GM18499 (cell line): ENCODE data around the gene VDR.

Experiments
- ATAC-seq: cut with Tn5 transposase; IDR thresholded peaks from one replicate; pipeline ENCODE4 v1.9.1; 2021; ENCODE audit warnings: moderate number of reproducible peaks; ENCODE audit not compliant: insufficient read depth, unreplicated experiment

VDR gene

DNA sequence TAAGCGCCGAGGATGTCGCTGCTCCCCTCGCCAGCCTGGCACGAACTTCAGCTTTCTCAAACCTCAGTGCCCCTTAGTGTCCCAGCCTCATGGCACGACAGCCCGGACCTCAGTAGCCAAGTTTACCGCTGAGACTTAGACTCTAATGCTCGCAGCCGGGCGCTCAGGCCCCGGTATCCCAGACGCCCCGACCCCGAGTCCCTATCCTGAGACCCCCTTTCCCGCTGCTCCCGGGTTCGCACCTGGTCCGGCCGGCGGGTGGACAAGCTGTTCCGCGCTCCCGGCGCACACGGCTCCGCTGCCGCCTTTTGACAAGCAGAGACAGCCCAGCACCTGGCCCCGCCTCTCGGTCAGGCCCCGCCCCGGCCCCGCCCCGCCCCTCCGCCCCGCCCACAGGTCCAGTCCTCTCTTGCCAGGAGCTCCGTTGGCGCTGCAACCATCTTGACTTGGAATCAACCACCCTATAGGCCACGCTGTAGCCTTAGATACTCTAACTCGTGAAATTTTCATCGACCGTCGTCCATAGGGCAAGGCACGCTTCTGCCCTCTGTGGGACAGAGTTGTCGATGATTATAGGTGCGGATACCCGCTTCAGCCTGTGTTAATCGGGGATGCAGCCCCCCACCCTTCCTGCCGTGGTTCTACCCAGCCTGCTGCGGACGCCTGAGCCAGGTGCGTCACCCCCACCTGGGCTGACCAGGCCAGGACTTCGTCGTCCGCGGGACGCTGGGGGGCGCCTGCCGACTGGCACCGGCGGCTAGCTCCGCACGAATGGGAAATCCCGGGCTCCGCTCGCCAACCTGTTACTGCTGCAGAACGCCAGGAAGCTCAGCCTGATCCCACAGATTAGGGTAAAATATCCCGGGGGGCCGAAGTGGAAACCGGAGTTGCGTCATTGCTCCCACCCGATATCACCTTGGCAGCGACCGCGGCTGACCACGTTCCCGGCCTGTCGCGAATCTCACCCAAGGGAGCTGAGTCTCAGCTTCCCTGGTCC lies at the start of gene VDR:
Gene VDR (minus strand): TSS at position 282 of the 997 bp plus-strand sequence. CDS start 25,881 bp downstream, outside the sequence.
- ATAC-seq: no peak

DNA sequence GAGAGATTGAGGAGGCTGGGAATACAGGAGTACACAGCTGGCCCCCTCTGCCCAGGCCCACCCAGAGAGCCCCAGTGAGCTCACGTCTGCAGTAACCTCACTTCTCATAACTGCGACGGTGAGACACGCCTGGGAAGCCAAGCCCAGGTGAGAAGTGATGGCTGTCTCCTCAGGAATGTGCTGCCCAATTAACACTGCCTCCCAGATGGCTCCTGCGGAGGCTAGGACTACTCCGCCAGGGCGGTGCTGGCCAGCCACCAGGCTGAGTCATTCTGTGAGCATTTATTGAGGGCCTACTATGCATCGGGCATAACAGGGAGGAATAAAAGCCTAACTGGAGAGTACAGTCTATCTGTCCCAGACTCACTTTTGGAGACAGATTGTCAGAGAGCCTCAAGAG lies 49.3 kb upstream of the VDR start:
- no peak for ATAC-seq

DNA sequence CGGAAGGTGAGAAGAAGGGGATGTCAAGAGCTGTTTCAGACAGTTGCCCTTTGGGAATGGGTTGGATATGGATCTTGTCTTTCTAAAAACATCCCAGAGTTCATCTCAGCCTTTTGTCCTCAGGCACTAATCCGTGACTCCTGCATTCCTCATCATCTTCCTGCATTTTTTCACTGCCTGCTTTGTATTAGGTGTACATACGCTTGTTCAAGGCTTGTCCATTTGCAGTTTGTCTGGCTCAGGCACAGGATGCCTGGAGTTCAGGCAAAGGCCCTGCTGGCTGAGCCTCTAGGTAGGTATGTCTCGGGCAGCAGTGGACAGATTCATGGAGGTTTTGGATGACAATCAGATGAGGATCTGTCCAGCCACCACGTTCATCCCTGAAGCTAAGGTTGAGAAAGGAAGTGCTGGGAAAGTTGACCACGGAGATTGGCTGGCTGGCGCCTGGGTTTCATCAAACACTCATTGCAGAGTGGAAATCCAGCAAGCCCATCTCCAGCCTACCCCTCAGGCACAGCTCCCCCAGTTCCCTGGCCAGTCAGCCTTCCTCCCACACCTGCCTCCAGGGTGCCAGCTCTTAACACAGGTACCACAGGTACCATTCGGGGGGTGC lies 46.2 kb upstream of the VDR start:
- ATAC-seq: no peak

DNA sequence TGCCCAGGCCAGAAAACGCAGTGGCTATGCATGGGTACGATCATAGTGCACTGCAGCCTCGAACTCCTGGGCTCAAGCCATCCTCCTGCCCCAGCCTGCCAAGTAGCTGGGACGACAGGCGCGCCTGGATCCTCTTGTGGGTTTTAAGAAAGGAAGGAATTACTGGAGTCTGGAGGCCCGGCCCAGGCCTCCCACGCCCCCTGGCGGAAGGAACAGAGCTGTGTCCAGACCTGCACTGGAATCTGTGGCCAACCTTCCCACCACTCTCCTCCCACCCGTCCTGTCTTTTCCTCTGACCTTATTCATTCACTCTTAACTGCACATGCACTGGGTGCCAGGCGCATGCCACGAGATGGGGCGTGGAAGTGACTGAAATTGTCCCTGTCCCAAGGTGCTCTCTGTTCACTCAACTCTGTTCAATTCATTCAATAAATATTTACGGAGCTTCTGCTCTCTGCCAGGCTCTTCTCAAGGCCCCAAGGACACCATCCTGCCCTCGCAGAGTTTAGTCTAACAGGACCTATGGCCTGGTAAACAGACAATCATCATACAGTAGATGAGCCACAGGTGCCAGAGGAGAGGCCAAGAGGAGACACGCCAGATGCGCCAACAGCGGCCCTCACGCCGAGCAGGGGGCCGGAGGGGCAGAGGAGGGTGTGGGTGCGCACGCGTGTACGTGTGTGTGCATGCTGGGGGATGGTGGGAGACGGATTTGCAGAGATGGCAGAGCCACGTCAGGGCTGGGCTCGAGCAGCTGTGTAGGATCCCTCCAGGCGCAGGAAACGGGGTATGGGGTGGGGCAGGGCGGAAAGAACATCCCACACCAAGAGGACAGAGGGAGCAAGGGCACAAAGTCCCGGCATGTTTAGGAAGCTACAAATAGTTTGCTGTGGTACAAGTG lies 44.9 kb upstream of the VDR start:
- no peak for ATAC-seq

DNA sequence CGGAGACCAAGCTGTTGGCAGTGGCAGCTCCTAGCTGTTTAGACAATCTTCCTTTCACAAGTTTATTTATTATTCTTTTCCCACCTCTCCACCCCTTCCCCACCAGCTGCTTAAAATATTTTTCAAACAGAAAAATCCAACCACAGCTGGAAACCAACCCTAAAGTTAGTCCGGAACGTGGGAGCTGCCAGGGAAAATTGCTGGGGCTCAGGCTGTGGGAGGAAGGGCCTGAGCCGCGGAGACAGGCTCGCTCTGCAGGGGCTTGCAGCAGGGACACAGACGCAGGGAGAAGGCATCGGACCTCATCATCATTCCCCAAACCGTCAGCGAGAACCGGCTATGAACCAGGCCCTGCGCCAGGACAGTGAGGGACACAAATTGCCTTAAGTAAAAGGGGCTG lies 42.5 kb upstream of the VDR start:
- no peak for ATAC-seq

DNA sequence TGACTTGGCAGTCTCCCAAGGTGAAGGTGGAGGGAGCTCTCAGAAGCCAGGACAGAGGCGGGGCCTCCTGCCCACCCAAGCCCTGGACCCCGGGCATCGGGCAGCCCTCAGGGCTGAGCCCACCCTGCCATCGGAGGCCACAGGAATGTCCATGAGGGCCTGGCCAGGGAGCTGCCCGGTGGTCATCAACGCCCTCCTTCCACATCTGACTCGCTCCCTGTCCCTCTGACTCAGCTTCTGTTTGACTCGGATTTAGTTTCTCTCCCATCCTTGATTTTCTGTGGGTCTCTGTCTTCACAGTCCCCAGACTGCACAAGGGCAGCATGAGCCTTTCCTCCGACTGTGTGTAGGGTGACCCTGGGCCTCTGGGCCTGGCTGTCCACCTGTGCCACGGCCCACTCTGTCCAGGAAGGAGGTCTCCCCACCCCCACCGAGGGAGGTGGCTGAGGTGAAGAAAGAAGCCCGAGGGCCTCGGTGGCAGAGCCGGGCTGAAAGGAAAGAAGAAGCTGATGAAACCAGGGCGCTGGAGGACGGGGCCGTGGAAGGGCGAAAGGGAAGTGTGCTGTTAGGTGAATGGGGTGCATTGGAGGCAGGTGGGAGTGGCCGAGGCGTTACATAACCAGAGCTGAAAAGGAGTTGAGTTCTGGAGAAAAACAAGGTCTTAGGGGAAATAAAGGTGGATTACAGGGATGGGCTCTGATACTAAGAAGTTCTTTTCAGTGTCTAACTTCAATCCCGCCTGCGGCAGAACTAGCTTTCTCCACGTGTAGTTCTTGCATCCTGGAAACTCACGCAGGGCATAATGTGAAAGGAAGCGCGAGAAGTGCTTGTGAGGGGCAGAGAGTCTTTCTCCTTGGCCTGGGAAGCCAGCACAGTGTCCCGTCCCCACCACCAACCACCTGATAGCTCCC lies 41.9 kb upstream of the VDR start:
- no peak for ATAC-seq

DNA sequence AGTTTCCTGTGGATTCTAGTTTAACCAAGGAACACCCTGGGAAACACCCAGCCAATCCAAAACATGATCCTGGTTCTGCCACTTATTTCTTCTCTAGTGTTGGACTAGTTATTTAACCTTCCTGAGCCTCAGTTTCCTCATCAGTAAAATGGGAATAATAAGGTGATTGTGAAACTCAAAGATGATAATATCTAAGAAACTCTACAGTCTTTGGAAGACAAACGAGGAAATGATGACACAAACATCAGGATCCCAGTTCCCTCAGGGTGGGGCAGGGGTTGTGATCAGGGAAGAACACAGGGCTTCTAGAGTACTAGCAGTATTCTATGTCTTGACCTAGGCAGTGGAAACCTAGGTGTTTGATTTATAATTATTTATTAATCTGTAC lies 40.5 kb upstream of the VDR start:
- ATAC-seq: no peak

DNA sequence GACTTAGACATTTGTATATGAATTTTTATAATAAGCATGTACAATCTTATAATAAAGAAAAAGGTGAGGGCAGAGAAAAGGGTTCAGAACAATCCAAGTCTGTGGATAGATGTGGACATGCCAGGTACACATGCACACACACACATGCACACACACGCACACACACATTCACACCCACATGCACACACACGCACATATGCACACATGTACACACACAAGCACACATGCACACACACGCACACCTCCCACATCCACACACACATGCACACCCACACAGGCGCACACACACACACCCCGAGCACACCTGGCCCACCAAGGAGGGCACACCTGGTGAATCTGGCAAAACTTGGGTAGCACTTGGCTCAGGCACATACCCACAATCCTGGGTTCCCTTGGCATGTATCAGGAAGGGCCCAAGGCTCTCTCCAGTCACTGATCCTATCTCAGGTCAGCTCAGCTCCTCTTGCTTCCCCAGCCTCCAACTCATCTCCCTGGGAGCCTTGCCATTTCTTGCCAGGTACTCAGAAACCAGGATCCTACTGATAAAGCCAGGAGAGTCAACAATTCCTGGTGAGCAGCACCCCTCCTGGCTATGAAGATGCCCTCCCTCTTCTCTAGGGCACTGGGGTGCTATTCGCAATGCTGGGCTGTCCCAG lies 40.0 kb upstream of the VDR start:
- ATAC-seq: no peak

DNA sequence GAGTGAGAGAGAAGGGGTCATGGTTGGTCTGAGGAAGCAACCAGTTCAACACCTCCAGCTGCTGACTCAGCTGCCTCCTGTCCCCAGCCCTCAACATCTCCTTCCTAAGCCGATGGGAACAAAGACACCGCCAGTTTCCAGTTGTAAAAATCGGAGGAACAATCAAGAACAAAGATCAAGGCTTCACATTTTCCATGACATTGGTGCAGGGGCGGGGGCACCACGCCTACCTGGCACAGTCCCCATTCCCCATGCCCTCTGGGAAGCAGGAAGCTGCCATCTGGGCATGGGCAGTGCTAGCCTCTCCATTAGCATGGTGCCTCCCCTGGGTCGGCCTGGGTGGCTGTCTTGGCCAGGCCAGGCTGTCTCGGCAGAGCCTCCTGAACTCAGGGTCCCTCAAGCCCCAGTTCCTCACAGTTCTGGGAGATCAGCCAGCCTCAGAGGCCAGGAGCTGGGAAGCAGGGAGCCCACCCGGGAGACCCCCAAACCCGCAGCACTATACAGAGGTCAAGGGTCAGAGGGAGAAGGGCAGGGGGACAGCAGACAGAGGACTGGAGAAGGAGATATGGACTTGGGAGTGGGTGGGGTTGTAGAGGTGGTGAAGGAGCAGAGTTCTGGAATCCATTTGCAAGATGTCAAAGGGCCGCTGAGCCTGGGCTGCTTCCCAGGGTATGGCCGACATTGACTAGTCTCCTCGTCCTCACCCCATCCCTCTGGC lies 39.0 kb upstream of the VDR start:
- ATAC-seq: no peak

DNA sequence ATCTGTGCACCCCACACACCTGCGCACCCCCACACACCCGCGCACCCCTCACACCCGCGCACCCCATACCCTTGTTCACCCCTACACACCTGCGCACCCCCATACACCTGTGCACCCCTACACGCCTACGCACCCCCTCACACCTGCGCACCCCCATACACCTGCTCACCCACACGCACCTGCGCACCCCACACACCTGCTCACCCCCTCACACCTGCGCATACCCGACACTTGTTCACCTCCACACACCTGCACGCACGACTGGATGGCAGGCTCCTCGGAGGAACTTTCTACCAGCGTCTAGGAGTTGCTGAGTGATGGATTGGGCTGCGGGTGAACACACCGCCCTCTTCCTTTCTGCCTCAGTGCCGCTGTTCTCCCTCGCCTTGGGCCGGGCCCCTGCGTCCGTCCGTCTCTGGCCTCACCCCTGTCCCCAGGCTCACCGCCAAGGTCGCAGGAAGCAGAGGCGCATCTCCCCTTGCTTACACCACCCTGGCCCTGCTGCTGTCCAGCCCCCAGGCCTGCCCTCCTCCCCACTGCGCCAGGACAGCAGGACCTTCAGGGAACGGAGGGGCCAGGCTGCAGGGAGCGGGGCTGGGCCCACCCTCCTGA lies 37.9 kb upstream of the VDR start:
- no peak for ATAC-seq

DNA sequence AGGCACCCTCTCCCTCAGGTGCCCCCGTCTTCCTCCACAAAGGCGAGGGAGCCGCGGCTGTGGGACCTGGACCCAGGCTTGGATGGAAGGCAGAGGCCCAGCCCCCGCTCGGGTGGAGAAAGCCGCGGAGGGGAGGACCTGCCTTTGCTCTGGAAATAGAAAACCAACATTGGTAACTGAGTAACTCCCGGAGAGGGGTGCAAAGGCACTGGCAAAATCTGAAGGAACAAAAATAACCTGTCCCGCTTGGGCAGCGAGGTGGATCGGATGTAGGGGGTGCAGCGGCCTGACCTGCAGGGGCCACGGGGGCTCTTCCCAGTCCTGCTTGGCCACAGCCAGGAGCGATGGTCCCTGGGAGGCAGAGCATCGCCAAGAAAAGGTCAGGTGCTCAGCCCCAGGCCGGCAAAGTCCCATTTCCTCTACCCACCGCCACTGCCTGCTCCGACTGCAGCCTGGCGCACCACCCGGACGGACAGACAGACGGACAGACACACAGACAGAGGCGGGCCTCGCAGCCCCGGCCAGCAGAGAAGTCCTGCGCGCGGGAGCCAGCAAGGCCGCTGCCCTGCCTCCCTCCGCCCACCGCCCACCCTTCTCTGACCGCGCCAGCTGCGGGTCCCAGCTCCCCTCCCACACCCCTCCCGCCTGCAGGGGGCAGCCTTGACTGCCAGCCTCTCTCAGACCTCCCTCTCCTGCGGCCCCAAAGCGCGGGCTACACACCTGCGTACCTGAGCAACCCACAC lies 37.2 kb upstream of the VDR start:
- ATAC-seq: no peak

DNA sequence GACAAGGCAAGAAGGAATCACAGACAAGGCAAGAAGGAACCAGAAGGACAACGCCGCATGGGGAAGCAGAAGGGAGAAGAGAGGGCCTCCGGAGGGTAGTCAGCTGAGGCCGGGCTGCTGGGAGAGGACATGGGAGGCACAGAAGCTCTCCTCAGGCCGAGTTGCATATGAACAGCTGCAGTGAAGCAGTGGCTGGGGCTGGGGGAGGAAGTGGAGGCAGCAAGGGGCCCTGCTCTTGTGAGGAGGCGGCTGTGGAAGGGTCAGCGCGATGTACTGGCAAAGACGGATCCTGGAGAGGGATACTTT lies 36.6 kb upstream of the VDR start:
- no peak for ATAC-seq

DNA sequence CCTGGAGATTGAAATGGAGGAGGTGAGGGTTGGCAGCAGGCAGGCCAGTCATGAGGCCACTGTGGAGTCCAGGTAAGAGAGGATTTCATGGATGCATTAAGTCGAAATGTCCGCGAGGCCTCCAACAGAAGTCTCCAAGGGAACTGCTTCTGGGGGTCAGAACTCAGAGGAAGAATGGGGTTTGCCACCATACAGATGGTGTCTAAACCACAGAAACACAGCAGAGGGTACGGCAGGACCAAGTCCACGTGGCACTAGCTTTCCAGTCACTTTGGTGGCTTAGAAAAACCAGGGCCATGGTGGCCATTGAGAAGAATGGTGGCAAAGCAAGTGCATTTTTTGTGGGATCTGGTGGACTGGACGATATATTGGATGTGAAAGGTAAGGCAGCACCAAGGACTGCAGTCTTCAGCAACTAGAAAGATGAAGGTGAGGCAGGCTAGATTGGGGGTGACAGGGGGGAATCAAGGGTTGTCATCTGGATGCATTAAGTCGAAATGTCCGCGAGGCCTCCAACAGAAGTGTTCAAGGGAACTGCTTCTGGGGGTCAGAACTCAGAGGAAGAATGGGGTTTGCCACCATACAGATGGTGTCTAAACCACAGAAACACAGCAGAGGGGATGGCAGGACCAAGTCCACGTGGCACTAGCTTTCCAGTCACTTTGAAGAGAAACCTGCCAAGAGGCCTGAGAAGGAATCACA lies 36.1 kb upstream of the VDR start:
- no peak for ATAC-seq

DNA sequence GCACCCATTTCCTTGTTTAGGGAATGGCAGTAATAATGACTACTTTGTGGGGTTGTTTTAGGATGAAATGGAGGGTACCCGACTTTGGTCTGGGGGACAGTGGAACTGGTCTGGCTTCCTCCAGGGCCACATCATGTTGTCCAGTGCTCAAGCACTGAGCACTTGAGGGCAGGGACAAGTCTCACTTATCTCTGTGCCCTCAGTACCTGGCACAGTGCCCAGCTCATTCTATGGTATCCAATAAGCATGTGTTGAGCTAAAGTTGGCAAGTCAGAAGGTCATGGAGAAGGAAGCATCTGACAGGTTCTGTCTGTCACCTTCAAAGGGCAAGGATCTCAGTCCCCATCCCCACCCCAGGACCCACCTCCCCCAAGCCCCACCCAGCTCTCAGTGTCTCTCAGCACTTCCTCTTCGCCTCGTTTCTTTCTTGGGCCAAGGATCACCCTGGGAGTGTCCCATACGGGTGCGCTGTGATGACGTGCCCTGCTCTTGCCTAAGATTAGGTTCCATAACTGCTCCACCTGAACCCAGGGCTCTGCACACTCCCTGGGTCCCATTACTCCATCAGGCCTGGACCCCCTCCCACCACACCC lies 34.3 kb upstream of the VDR start:
- no peak for ATAC-seq

DNA sequence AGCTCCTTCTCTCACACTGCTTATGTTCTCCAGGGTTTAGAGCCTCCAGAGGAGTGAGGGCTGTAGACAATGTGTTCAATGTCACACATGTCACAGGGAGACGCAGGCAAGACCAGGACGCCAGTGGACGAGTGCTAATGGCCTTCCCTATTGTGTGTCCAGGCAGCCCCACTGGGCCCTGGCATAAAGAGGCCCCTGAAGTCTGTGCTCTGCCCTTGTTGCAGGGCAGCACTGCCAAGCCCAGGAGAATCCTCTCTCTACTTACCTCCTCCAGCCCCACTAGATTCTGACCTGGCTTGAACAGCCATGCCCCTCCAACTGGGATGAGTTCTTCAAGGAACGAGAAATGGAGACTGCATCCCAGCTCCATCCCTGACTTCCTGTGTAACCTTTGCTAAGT lies 33.8 kb upstream of the VDR start:
- no peak for ATAC-seq

DNA sequence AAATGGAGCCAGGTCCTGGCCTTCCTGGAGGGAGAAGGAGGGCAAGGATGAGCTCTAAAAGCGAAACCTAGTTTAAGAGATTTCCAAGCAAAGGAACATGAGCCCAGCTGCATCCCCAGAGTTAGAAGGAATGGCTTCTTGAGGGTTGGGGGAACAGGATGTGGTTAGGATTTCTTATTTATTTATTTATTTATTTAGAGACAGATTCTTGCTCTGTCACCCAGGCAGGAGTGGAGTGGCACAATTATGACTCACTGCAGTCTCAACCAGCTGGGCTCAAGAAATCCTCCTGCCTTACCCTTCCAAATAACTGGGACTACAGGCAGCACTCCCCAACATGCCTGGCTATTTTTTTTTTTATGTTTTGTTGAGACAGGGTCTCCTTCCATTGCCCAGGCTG lies 33.3 kb upstream of the VDR start:
- no peak for ATAC-seq

DNA sequence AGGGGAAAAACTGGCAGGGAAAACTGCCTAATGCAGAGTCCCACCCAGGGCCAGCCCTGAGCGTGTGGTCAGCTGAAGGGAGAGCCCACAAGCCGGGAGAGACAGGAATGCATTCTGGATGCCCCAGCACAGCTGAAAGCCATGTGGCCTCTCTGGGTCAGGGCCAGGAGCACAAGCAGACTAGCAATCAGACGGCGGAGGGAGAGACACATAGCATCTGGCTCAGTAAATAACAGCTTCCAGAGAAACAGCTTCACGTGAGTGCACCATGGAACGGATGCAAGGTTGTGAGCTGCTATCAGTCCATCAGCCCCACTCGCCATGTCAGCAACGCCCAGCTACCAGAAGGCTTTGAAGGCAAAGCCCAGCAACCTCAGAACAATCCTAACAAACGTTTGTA lies 30.4 kb upstream of the VDR start:
- no peak for ATAC-seq
